HG02571 (cell line): ENCODE results near the gene OR4N5.

Experiments
- ATAC-seq: cut with Tn5 transposase; IDR thresholded peaks from one replicate; pipeline ENCODE4 v1.9.1; 2021; ENCODE audit warnings: mild to moderate bottlenecking, moderate library complexity; ENCODE audit not compliant: unreplicated experiment

OR4N5 gene

GRCh38 chr14:20194101-20194500, 55.5 kb downstream of the OR4N5 start:
- ATAC-seq, result no peak
